ENCODE results near the gene TNXB.
"Not testable (repeated sequence)": the region's sequence is repeated elsewhere in the genome, so short reads cannot be mapped to it uniquely, and the experiment has no call there.

The TNXB gene

GRCh38 chr6:32107406-32107805 is 1.7 kb downstream of the TNXB start:
- no peaks in the 10 kb centered on the region for H3K9me3 ChIP-seq (ENCODE audit: control extremely low read depth in 1 of 5, control insufficient read depth in 4 of 5, insufficient read depth in 2 of 5, low read depth in 1 of 5, low read length in 4 of 5)
- H3K27me3 ChIP-seq (replicated peaks in 2 of 5; ENCODE audit: control insufficient read depth in 4 of 5, insufficient read depth in 5 of 5, low read length in 4 of 5) = peaks cover 0 to 14% (median 0%) of the 10 kb centered on the region in 5 experiments
- H3K27ac ChIP-seq (ENCODE audit: insufficient read depth in 1 of 2, low read depth in 1 of 2, low read length in 2 of 2, poor library complexity in 1 of 2, severe bottlenecking in 2 of 2) = no peak overlapping the region
- H3K36me3 ChIP-seq (ENCODE audit: control insufficient read depth in 4 of 4, insufficient read depth in 4 of 4, low read length in 3 of 4) = peaks cover 0 to 2% (median 0%) of the 10 kb centered on the region in 4 experiments
- DNase-seq = no peak
- peaks cover 0 to 27% (median 19%) of the 10 kb centered on the region in 4 experiments for H3K4me1 ChIP-seq (ENCODE audit: control extremely low read depth in 1 of 4, control insufficient read depth in 4 of 4, insufficient read depth in 4 of 4, low read length in 3 of 4)
- no peak overlapping the region for H3K4me3 ChIP-seq (ENCODE audit: control insufficient read depth in 1 of 7, extremely low read depth in 1 of 7, insufficient read depth in 4 of 7, low read depth in 2 of 7, low read length in 6 of 7)
- no CpG with 5 or more reads among the region's 1 CpG for WGBS (ENCODE audit: insufficient coverage)
- ChIA-PET POLR2A (no interaction called here), CTCF (interaction anchor here (2.7 kb wide), 1 partner anchor 11 kb away, joined by 7 read pairs; no protein-coding TSS in a partner anchor)

- H3K36me3 ChIP-seq (ENCODE audit: control insufficient read depth in 4 of 4, insufficient read depth in 4 of 4, low read length in 3 of 4) = no peaks in the 10 kb centered on the region
- no peak overlapping the region for H3K4me3 ChIP-seq (ENCODE audit: control insufficient read depth in 1 of 7, extremely low read depth in 1 of 7, insufficient read depth in 4 of 7, low read depth in 2 of 7, low read length in 6 of 7)
- 94% methylated on average over 4 of the region's 4 CpGs for WGBS (ENCODE audit: insufficient coverage)
- peaks cover 0 to 27% (median 19%) of the 10 kb centered on the region in 4 experiments for H3K4me1 ChIP-seq (ENCODE audit: control extremely low read depth in 1 of 4, control insufficient read depth in 4 of 4, insufficient read depth in 4 of 4, low read length in 3 of 4)
- peaks cover 0 to 14% (median 0%) of the 10 kb centered on the region in 5 experiments for H3K27me3 ChIP-seq (replicated peaks in 2 of 5; ENCODE audit: control insufficient read depth in 4 of 5, insufficient read depth in 5 of 5, low read length in 4 of 5)
- ChIA-PET POLR2A (no interaction called here), CTCF (no interaction called here)
- H3K9me3 ChIP-seq (ENCODE audit: control extremely low read depth in 1 of 5, control insufficient read depth in 4 of 5, insufficient read depth in 2 of 5, low read depth in 1 of 5, low read length in 4 of 5) = no peaks in the 10 kb centered on the region
- no peak for DNase-seq
- no peak overlapping the region for H3K27ac ChIP-seq (ENCODE audit: insufficient read depth in 1 of 2, low read depth in 1 of 2, low read length in 2 of 2, poor library complexity in 1 of 2, severe bottlenecking in 2 of 2)
These were observed 3.7 kb downstream of the TNXB start for GRCh38 chr6:32105433-32105832.

- no peak for DNase-seq
- no CpG with 5 or more reads among the region's 3 CpGs for WGBS (ENCODE audit: insufficient coverage)
- H3K4me1 ChIP-seq (ENCODE audit: control extremely low read depth in 1 of 4, control insufficient read depth in 4 of 4, insufficient read depth in 4 of 4, low read length in 3 of 4) = peaks cover 0 to 2% (median 0%) of the 10 kb centered on the region in 4 experiments
- H3K9me3 ChIP-seq (ENCODE audit: control extremely low read depth in 1 of 5, control insufficient read depth in 4 of 5, insufficient read depth in 2 of 5, low read depth in 1 of 5, low read length in 4 of 5) = no peaks in the 10 kb centered on the region
- H3K27ac ChIP-seq (ENCODE audit: insufficient read depth in 1 of 2, low read depth in 1 of 2, low read length in 2 of 2, poor library complexity in 1 of 2, severe bottlenecking in 2 of 2) = no peak overlapping the region
- H3K4me3 ChIP-seq (ENCODE audit: control insufficient read depth in 1 of 7, extremely low read depth in 1 of 7, insufficient read depth in 4 of 7, low read depth in 2 of 7, low read length in 6 of 7) = no peak overlapping the region
- H3K36me3 ChIP-seq (ENCODE audit: control insufficient read depth in 4 of 4, insufficient read depth in 4 of 4, low read length in 3 of 4) = no peaks in the 10 kb centered on the region
- CTCF ChIA-PET = no interaction called here
- H3K27me3 ChIP-seq (replicated peaks in 2 of 5; ENCODE audit: control insufficient read depth in 4 of 5, insufficient read depth in 5 of 5, low read length in 4 of 5) = peaks cover 2 to 17% (median 13%) of the 10 kb centered on the region in 5 experiments
- POLR2A ChIA-PET = no interaction called here
These were observed 6.9 kb downstream of the TNXB start for GRCh38 chr6:32102255-32102654.

- POLR2A ChIA-PET; DNase-seq; H3K9me3 ChIP-seq (ENCODE audit: control extremely low read depth in 1 of 5, control insufficient read depth in 4 of 5, insufficient read depth in 2 of 5, low read depth in 1 of 5, low read length in 4 of 5); H3K36me3 ChIP-seq (ENCODE audit: control insufficient read depth in 4 of 4, insufficient read depth in 4 of 4, low read length in 3 of 4); H3K4me3 ChIP-seq (ENCODE audit: control insufficient read depth in 1 of 7, extremely low read depth in 1 of 7, insufficient read depth in 4 of 7, low read depth in 2 of 7, low read length in 6 of 7); H3K27ac ChIP-seq (ENCODE audit: insufficient read depth in 1 of 2, low read depth in 1 of 2, low read length in 2 of 2, poor library complexity in 1 of 2, severe bottlenecking in 2 of 2): not testable (repeated sequence)
- peaks cover 0 to 11% (median 5%) of the 10 kb centered on the region in 4 experiments for H3K4me1 ChIP-seq (ENCODE audit: control extremely low read depth in 1 of 4, control insufficient read depth in 4 of 4, insufficient read depth in 4 of 4, low read length in 3 of 4)
- H3K27me3 ChIP-seq (replicated peaks in 2 of 5; ENCODE audit: control insufficient read depth in 4 of 5, insufficient read depth in 5 of 5, low read length in 4 of 5) = peaks cover 2 to 37% (median 17%) of the 10 kb centered on the region in 5 experiments
- 100% methylated on average over 6 of the region's 8 CpGs for WGBS (ENCODE audit: insufficient coverage)
- CTCF ChIA-PET = interaction anchor here (0.7 to 1.4 kb wide), 3 partner anchors 10 to 37 kb away, joined by 3 to 4 read pairs (median 3); no protein-coding TSS in a partner anchor
These were observed 8.9 kb downstream of the TNXB start for GRCh38 chr6:32100251-32100650.

GRCh38 chr6:32097364-32097763 is 11.8 kb downstream of the TNXB start:
- WGBS (ENCODE audit: insufficient coverage) = 100% methylated on average over 3 of the region's 3 CpGs
- Histone ChIP-seq H3K27ac (ENCODE audit: insufficient read depth in 1 of 2, low read depth in 1 of 2, low read length in 2 of 2, poor library complexity in 1 of 2, severe bottlenecking in 2 of 2) (no peak overlapping the region), H3K9me3 (ENCODE audit: control extremely low read depth in 1 of 5, control insufficient read depth in 4 of 5, insufficient read depth in 2 of 5, low read depth in 1 of 5, low read length in 4 of 5) (no peaks in the 10 kb centered on the region), H3K4me3 (ENCODE audit: control insufficient read depth in 1 of 7, extremely low read depth in 1 of 7, insufficient read depth in 4 of 7, low read depth in 2 of 7, low read length in 6 of 7) (no peak overlapping the region), H3K4me1 (ENCODE audit: control extremely low read depth in 1 of 4, control insufficient read depth in 4 of 4, insufficient read depth in 4 of 4, low read length in 3 of 4) (peaks cover 0 to 11% (median 5%) of the 10 kb centered on the region in 4 experiments), H3K36me3 (ENCODE audit: control insufficient read depth in 4 of 4, insufficient read depth in 4 of 4, low read length in 3 of 4) (no peaks in the 10 kb centered on the region), H3K27me3 (replicated peaks in 2 of 5; ENCODE audit: control insufficient read depth in 4 of 5, insufficient read depth in 5 of 5, low read length in 4 of 5) (peaks cover 2 to 52% (median 19%) of the 10 kb centered on the region in 5 experiments)
- no peak for DNase-seq
- ChIA-PET POLR2A (interaction anchor here (0.6 kb wide), 1 partner anchor 159 kb away, joined by 3 read pairs; no protein-coding TSS in a partner anchor), CTCF (interaction anchor here (1.0 kb wide), 1 partner anchor 9 kb away, joined by 5 read pairs; no protein-coding TSS in a partner anchor)

- no peaks in the 10 kb centered on the region for H3K36me3 ChIP-seq (ENCODE audit: control insufficient read depth in 4 of 4, insufficient read depth in 4 of 4, low read length in 3 of 4)
- 14% methylated on average over 80 of the region's 90 CpGs for WGBS (ENCODE audit: insufficient coverage)
- H3K27me3 ChIP-seq (replicated peaks in 2 of 5; ENCODE audit: control insufficient read depth in 4 of 5, insufficient read depth in 5 of 5, low read length in 4 of 5) = peaks cover 2 to 52% (median 19%) of the 10 kb centered on the region in 5 experiments
- peak overlapping the region in 3 of 7 experiments; percentile 19 to 50 (median 48) for H3K4me3 ChIP-seq (ENCODE audit: control insufficient read depth in 1 of 7, extremely low read depth in 1 of 7, insufficient read depth in 4 of 7, low read depth in 2 of 7, low read length in 6 of 7)
- CTCF ChIA-PET = interaction anchor here (1.0 kb wide), 1 partner anchor 8 kb away, joined by 5 read pairs; no protein-coding TSS in a partner anchor
- POLR2A ChIA-PET = interaction anchor here (0.6 kb wide), 1 partner anchor 160 kb away, joined by 3 read pairs; no protein-coding TSS in a partner anchor
- peak in 2 of 3 donors; percentile 58 to 65 for DNase-seq
- H3K4me1 ChIP-seq (ENCODE audit: control extremely low read depth in 1 of 4, control insufficient read depth in 4 of 4, insufficient read depth in 4 of 4, low read length in 3 of 4) = peaks cover 0 to 11% (median 5%) of the 10 kb centered on the region in 4 experiments
- no peak overlapping the region for H3K27ac ChIP-seq (ENCODE audit: insufficient read depth in 1 of 2, low read depth in 1 of 2, low read length in 2 of 2, poor library complexity in 1 of 2, severe bottlenecking in 2 of 2)
- no peaks in the 10 kb centered on the region for H3K9me3 ChIP-seq (ENCODE audit: control extremely low read depth in 1 of 5, control insufficient read depth in 4 of 5, insufficient read depth in 2 of 5, low read depth in 1 of 5, low read length in 4 of 5)
These were observed 12.5 kb downstream of the TNXB start for GRCh38 chr6:32096394-32097258.

- CTCF ChIA-PET = no interaction called here
- peak in 1 of 3 donors; percentile 31 for DNase-seq
- peaks cover 2 to 52% (median 19%) of the 10 kb centered on the region in 5 experiments for H3K27me3 ChIP-seq (replicated peaks in 2 of 5; ENCODE audit: control insufficient read depth in 4 of 5, insufficient read depth in 5 of 5, low read length in 4 of 5)
- WGBS (ENCODE audit: insufficient coverage) = 25% methylated on average over 27 of the region's 36 CpGs
- H3K9me3 ChIP-seq (ENCODE audit: control extremely low read depth in 1 of 5, control insufficient read depth in 4 of 5, insufficient read depth in 2 of 5, low read depth in 1 of 5, low read length in 4 of 5) = no peaks in the 10 kb centered on the region
- H3K36me3 ChIP-seq (ENCODE audit: control insufficient read depth in 4 of 4, insufficient read depth in 4 of 4, low read length in 3 of 4) = no peaks in the 10 kb centered on the region
- peaks cover 0 to 11% (median 5%) of the 10 kb centered on the region in 4 experiments for H3K4me1 ChIP-seq (ENCODE audit: control extremely low read depth in 1 of 4, control insufficient read depth in 4 of 4, insufficient read depth in 4 of 4, low read length in 3 of 4)
- no peak overlapping the region for H3K27ac ChIP-seq (ENCODE audit: insufficient read depth in 1 of 2, low read depth in 1 of 2, low read length in 2 of 2, poor library complexity in 1 of 2, severe bottlenecking in 2 of 2)
- H3K4me3 ChIP-seq (ENCODE audit: control insufficient read depth in 1 of 7, extremely low read depth in 1 of 7, insufficient read depth in 4 of 7, low read depth in 2 of 7, low read length in 6 of 7) = peak overlapping the region in 2 of 7 experiments; percentile 48 to 50
- POLR2A ChIA-PET = no interaction called here
These were observed 13.1 kb downstream of the TNXB start for GRCh38 chr6:32096087-32096393.

All from common myeloid progenitor, CD34-positive (primary cell).